ENCODE results near the gene MKRN2. TPM values are rescaled to one million over a fixed set of nuclear protein-coding genes. Genes with fewer than 3 reads are reported as not detected.

MKRN2 gene
- total RNA-seq, 4 donors from 2014 or later, result 35.5 to 49.4 (median 45.3) TPM

DNA sequence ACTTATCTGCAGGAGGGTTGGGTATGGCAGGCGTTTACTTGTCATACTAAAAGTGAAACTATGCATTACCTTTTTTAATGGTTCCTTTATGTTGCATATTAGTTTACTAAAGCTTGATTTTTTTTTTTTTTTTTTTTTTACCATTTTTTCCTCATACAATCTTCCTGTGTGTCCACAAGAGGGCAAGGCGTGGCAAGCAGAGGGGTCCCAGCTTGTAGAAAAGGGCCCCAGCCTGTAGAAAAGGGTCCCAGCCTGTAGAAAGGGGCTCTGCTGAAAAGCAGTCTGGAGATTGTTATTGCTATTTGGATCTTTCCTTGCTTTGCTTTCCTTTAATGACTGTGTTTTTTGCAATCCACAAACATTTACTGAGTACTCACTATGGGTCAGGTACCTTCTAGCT lies 21.9 kb downstream of the MKRN2 start:
- Histone ChIP-seq H3K36me3 (peaks cover 5 to 100% (median 37%) of the 10 kb centered on the region in 3 donors), H3K27ac (no peak overlapping the region), H3K9me3 (no peaks in the 10 kb centered on the region), H3K4me1 (peaks cover 0 to 12% (median 0%) of the 10 kb centered on the region in 4 donors), H3K4me3 (no peak overlapping the region), H3K27me3 (no peaks in the 10 kb centered on the region)
- DNase-seq (ENCODE audit: low spot score in 2 of 2), result no peak
- WGBS, 2 donors, result 82 to 93% methylated on average over 2 of the region's 2 CpGs
- TF ChIP-seq EP300 (IDR thresholded peaks at IDR 0.05), result no peak
- no peak for TF ChIP-seq POLR2A (IDR thresholded peaks at IDR 0.05)
- TF ChIP-seq, protein P1, sequence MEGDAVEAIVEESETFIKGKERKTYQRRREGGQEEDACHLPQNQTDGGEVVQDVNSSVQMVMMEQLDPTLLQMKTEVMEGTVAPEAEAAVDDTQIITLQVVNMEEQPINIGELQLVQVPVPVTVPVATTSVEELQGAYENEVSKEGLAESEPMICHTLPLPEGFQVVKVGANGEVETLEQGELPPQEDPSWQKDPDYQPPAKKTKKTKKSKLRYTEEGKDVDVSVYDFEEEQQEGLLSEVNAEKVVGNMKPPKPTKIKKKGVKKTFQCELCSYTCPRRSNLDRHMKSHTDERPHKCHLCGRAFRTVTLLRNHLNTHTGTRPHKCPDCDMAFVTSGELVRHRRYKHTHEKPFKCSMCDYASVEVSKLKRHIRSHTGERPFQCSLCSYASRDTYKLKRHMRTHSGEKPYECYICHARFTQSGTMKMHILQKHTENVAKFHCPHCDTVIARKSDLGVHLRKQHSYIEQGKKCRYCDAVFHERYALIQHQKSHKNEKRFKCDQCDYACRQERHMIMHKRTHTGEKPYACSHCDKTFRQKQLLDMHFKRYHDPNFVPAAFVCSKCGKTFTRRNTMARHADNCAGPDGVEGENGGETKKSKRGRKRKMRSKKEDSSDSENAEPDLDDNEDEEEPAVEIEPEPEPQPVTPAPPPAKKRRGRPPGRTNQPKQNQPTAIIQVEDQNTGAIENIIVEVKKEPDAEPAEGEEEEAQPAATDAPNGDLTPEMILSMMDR (IDR thresholded peaks at IDR 0.05), result no peak

DNA sequence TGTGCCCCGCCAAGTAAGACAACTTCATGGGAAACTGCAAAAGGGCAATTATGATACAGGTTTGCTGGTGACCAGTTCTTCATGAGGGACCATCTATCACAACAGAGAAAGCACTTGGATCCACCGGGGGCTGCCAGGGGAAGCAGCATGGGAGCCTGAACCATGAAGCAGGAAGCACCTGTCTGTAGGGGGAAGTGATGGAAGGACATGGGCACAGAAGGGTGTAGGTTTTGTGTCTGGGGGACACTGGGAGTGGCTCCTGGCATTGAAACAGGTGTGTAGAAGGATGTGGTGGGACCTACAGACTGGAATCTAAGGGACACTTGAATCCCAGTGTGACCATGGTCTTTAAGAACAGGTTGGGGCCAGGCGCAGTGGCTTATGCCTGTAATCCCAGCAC lies 22.6 kb downstream of the MKRN2 start:
- TF ChIP-seq, protein P1 (IDR thresholded peaks at IDR 0.05), result no peak
- TF ChIP-seq POLR2A (IDR thresholded peaks at IDR 0.05), result no peak
- no peak for TF ChIP-seq EP300 (IDR thresholded peaks at IDR 0.05)
- Histone ChIP-seq H3K36me3 (peaks cover 5 to 100% (median 33%) of the 10 kb centered on the region in 3 donors), H3K27ac (peak overlapping the region in 1 of 4 donors; percentile 40), H3K27me3 (no peaks in the 10 kb centered on the region), H3K9me3 (no peaks in the 10 kb centered on the region), H3K4me1 (peaks cover 0 to 10% (median 0%) of the 10 kb centered on the region in 4 donors), H3K4me3 (no peak overlapping the region)
- WGBS, 2 donors, result 86 to 92% methylated on average over 3 of the region's 3 CpGs
- DNase-seq (ENCODE audit: low spot score in 2 of 2), result no peak

DNA sequence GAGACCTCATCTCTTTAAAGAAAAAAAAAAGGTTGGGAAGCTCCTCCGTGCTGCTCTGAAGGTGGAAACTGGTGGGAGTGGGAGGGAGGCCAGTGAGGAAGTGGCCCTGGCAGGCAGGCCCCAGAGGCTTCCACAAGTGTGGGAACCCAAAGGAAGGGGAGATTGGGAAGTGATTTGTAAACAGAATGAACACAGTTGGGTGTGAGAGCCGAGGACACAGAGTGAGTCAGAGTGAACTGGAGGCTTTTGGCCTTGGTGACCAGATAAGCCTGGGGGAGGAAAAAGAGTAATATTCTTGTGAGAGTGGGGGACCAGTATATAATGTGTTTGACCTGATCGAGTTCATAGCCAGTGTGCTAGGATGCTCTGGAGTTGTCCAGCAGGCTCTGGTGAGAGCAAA lies 23.0 kb downstream of the MKRN2 start:
- no peak overlapping the region for H3K4me3 ChIP-seq
- TF ChIP-seq POLR2A (IDR thresholded peaks at IDR 0.05) (no peak), EP300 (IDR thresholded peaks at IDR 0.05) (no peak)
- TF ChIP-seq, protein P1 (IDR thresholded peaks at IDR 0.05), result no peak
- H3K36me3 ChIP-seq, result peaks cover 5 to 100% (median 29%) of the 10 kb centered on the region in 3 donors
- peak overlapping the region in 1 of 4 donors; percentile 40 for H3K27ac ChIP-seq
- H3K4me1 ChIP-seq, result peaks cover 0 to 10% (median 0%) of the 10 kb centered on the region in 4 donors
- H3K27me3 ChIP-seq, result no peaks in the 10 kb centered on the region
- no peak for DNase-seq (ENCODE audit: low spot score in 2 of 2)
- H3K9me3 ChIP-seq, result no peaks in the 10 kb centered on the region
- 49 to 58% methylated on average over 3 of the region's 3 CpGs for whole genome bisulfite sequencing, 2 donors

DNA sequence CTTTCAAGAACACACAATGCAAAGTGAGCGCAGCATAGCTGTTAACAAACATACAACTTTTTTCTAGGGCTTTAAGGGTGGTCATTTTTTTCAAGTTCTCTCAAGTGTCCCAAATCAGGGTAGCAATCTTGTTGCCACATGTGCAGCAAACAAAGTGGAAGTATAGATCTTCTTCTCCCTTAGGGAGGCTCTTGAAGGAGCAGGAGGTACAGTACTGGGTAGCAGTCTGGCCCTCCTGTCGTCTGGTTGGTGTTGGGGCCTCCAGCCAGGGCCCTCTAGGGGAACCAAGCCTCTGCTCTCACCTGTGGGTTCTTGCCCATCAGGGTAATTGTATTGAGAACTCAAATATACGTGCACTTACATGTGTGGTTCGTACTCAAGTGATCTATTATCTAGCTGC lies 25.8 kb downstream of the MKRN2 start:
- no peak for DNase-seq (ENCODE audit: low spot score in 2 of 2)
- TF ChIP-seq EP300 (IDR thresholded peaks at IDR 0.05) (no peak), POLR2A (IDR thresholded peaks at IDR 0.05) (no peak)
- TF ChIP-seq, protein P1 (IDR thresholded peaks at IDR 0.05), result no peak
- no peak overlapping the region for H3K27ac ChIP-seq
- no peak overlapping the region for H3K4me3 ChIP-seq
- H3K27me3 ChIP-seq, result no peaks in the 10 kb centered on the region
- peaks cover 4 to 98% (median 23%) of the 10 kb centered on the region in 3 donors for H3K36me3 ChIP-seq
- peaks cover 0 to 17% (median 0%) of the 10 kb centered on the region in 4 donors for H3K4me1 ChIP-seq
- no peaks in the 10 kb centered on the region for H3K9me3 ChIP-seq
- 81 to 96% methylated on average over 4 of the region's 4 CpGs for WGBS, 2 donors

DNA sequence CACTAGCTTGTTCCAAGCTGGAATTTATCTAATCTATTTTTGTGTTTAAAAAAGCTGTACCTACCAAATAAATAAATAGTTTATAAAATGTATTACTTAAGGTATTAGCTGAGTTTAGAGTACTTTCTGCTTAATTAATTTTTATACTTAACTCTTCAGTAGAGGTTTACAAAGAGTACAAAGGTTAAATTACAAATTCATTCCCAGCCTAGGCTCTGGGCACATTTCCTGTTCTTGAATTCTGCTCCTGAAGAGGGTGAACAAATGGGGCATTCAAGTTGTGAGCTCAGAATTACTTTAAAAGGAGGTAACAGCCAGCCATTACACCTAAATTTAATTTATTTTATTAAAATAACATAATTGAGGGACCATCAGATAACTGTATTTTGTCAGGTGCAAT lies 26.4 kb downstream of the MKRN2 start:
- H3K27ac ChIP-seq, result no peak overlapping the region
- H3K36me3 ChIP-seq, result peaks cover 2 to 98% (median 20%) of the 10 kb centered on the region in 3 donors
- DNase-seq (ENCODE audit: low spot score in 2 of 2), result no peak
- no peak overlapping the region for H3K4me3 ChIP-seq
- TF ChIP-seq EP300 (IDR thresholded peaks at IDR 0.05), result no peak
- TF ChIP-seq POLR2A (IDR thresholded peaks at IDR 0.05), result no peak
- TF ChIP-seq, protein P1 (IDR thresholded peaks at IDR 0.05), result no peak
- no peaks in the 10 kb centered on the region for H3K9me3 ChIP-seq
- no peaks in the 10 kb centered on the region for H3K27me3 ChIP-seq
- peaks cover 0 to 17% (median 0%) of the 10 kb centered on the region in 4 donors for H3K4me1 ChIP-seq

Data from tibial nerve (tissue), 4 donors.